GM19467 (cell line): Measurements from ENCODE around the gene SLC16A7.

Source experiments
- ATAC-seq: cut with Tn5 transposase; IDR thresholded peaks from one replicate; pipeline ENCODE4 v1.9.1; 2021; ENCODE audit warnings: mild to moderate bottlenecking, moderate library complexity; ENCODE audit not compliant: unreplicated experiment

SLC16A7 gene

DNA sequence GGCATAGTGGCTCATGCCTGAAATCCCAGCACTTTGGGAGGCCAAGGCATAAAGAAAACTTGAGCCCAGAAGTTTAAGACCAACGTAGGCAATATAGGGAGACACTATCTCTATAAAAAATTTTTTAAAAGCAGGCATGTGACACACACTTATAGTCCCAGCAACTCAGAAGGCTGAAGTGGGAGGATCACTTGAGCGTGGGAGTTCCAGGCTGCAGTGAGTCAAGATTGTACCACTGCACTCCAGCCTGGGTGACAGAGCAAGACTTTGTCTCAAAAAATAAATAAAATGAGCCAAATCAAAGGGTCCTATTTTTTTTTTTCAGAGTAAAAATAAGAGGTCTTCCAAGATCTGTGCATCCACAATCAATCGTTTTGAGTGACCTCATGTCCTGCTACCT, 237.6 kb downstream of the SLC16A7 start:
- ATAC-seq: no peak

DNA sequence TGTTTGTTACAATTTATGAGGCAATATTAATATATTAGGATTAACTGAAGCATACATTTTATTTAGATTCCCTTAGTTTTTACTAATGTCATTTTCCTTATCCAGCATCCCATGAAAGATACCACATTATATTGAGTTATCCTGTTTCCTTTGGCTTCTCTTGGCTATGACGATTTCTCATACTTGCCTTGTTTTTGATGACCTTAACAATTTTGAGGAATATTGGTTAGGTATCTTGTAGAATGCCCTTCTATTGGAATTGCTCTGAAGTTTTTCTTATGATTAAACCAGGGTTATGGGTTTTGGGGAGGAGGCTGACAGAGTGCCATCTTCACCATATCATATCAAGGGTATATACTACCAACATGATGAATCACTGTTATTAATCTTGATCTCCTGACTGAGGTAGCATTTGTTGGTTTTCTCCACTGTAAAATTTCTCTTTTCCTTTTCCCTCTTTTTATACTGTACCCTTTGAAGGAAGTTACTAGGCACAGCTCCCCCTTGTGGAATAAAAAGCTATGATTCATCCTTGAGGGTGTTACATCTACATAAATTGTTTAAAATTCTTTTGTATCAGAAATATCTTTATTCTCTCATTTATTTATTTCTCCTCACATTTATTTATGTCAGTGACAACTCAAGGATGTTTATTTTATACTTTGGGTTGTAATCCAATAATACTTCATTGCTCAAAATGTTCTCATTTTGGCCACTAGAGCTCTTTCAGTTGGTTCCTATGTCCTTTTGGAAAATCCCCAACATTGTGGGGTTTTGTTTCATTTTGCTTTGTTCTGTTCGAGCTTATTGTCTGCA, 239.0 kb downstream of the SLC16A7 start:
- no peak for ATAC-seq
